ENCODE measurements around the gene POLR1G.

The POLR1G gene

GRCh38 chr19:45423033-45423588, 16.7 kb downstream of the POLR1G start:
- TF ChIP-seq TEAD4 (IDR thresholded peaks at IDR 0.05) (no peak), MAX (IDR thresholded peaks at IDR 0.05) (no peak), ZBTB7A (IDR thresholded peaks at IDR 0.05; ENCODE audit: low read depth) (no peak), YY1 (IDR thresholded peaks at IDR 0.05; ENCODE audit: low read depth) (no peak), CREB1 (IDR thresholded peaks at IDR 0.05; ENCODE audit: low read depth) (no peak), FOXM1 (IDR thresholded peaks at IDR 0.05; ENCODE audit: borderline replicate concordance, low read depth) (no peak), EGR1 (IDR thresholded peaks at IDR 0.05) (no peak), TCF12 (IDR thresholded peaks at IDR 0.05; ENCODE audit: low read depth) (no peak), CEBPB (IDR thresholded peaks at IDR 0.05) (no peak), TAF1 (IDR thresholded peaks at IDR 0.05; ENCODE audit: low read depth) (no peak), USF1 (IDR thresholded peaks at IDR 0.05) (no peak), REST (IDR thresholded peaks at IDR 0.05; ENCODE audit: low read depth) (no peak), EP300 (IDR thresholded peaks at IDR 0.05; ENCODE audit: borderline replicate concordance) (no peak), NFIC (IDR thresholded peaks at IDR 0.05) (no peak), RAD21 (IDR thresholded peaks at IDR 0.05; ENCODE audit: low read depth) (no peak)

GRCh38 chr19:45423589-45424190, 17.2 kb downstream of the POLR1G start, which contains the start of gene ERCC1:
Gene ERCC1 (minus strand): TSS chr19:45423917. CDS start chr19:45423374, 543 bp downstream.
- TF ChIP-seq RAD21 (IDR thresholded peaks at IDR 0.05; ENCODE audit: low read depth) = no peak
- TF ChIP-seq YY1 (IDR thresholded peaks at IDR 0.05; ENCODE audit: low read depth) = peak; percentile 63; the same call in 1 of the 2 replicates
- TF ChIP-seq REST (IDR thresholded peaks at IDR 0.05; ENCODE audit: low read depth) = no peak
- TF ChIP-seq MAX (IDR thresholded peaks at IDR 0.05) = peak; percentile 98
- TF ChIP-seq CEBPB (IDR thresholded peaks at IDR 0.05) = no peak
- peak; percentile 24; the same call in 1 of the 2 replicates for TF ChIP-seq ZBTB7A (IDR thresholded peaks at IDR 0.05; ENCODE audit: low read depth)
- peak; percentile 56 for TF ChIP-seq USF1 (IDR thresholded peaks at IDR 0.05)
- TF ChIP-seq FOXM1 (IDR thresholded peaks at IDR 0.05; ENCODE audit: borderline replicate concordance, low read depth) = no peak
- TF ChIP-seq CREB1 (IDR thresholded peaks at IDR 0.05; ENCODE audit: low read depth) = 0 out of 2 replicates have a peak, but pooled peaks have one; percentile 20
- TF ChIP-seq EGR1 (IDR thresholded peaks at IDR 0.05) = 0 out of 2 replicates have a peak, but pooled peaks have one; percentile 15
- peak; percentile 73 for TF ChIP-seq TCF12 (IDR thresholded peaks at IDR 0.05; ENCODE audit: low read depth)
- TF ChIP-seq NFIC (IDR thresholded peaks at IDR 0.05) = peak; percentile 69
- TF ChIP-seq TAF1 (IDR thresholded peaks at IDR 0.05; ENCODE audit: low read depth) = peak; percentile 77; the same call in 1 of the 2 replicates
- peak; percentile 48; the same call in 1 of the 2 replicates for TF ChIP-seq TEAD4 (IDR thresholded peaks at IDR 0.05)
- TF ChIP-seq EP300 (IDR thresholded peaks at IDR 0.05; ENCODE audit: borderline replicate concordance) = peak; percentile 44; the same call in 1 of the 2 replicates

GRCh38 chr19:45424191-45425058, 18.0 kb downstream of the POLR1G start:
- TF ChIP-seq CEBPB (IDR thresholded peaks at IDR 0.05) (no peak), FOXM1 (IDR thresholded peaks at IDR 0.05; ENCODE audit: borderline replicate concordance, low read depth) (no peak), EP300 (IDR thresholded peaks at IDR 0.05; ENCODE audit: borderline replicate concordance) (peak; percentile 59; the same call in 1 of the 2 replicates), TAF1 (IDR thresholded peaks at IDR 0.05; ENCODE audit: low read depth) (no peak), NFIC (IDR thresholded peaks at IDR 0.05) (no peak), CREB1 (IDR thresholded peaks at IDR 0.05; ENCODE audit: low read depth) (no peak), USF1 (IDR thresholded peaks at IDR 0.05) (no peak)

Data from Ishikawa (cell line).